Psoas muscle (tissue), 8 donors: ENCODE results near the gene TNNT3. TPM values are rescaled to one million over a fixed set of nuclear protein-coding genes. Genes with fewer than 3 reads are reported as not detected.

ENCODE experiments used
- ATAC-seq, 4 donors: fragments of 200-7000 bp; cut with Tn5 transposase; one replicate each; pipeline ENCODE4 v1.9.1; 2020; ENCODE audit warnings: moderate library complexity in 3 of 4, mild to moderate bottlenecking in 2 of 4
- DNase-seq, 2 donors: peaks; one replicate each; pipeline ENCODE4 v3.0.0-alpha.2; 2020
- H3K27ac ChIP-seq: fragments of 200-600 bp; one replicate; pipeline ENCODE4 v1.8.0; 2022
- H3K27me3 ChIP-seq, 3 donors: fragments of 200-600 bp in 1 of 3; one replicate each; pipeline versions ENCODE4 v1.6.1 to v1.8.0; 2013 to 2022; ENCODE audit warnings: low read length in 2 of 3, mild to moderate bottlenecking in 2 of 3, moderate library complexity in 1 of 3; ENCODE audit not compliant: insufficient read depth in 3 of 3
- H3K36me3 ChIP-seq, 2 donors: fragments of 200-600 bp in 1 of 2; one replicate each; pipeline versions ENCODE4 v1.6.1 to v1.8.0; 2013 to 2022; ENCODE audit warnings: low read depth in 1 of 2, mild to moderate bottlenecking in 1 of 2, moderate library complexity in 1 of 2; ENCODE audit not compliant: insufficient read depth in 1 of 2
- H3K4me1 ChIP-seq: fragments of 200-600 bp; one replicate; pipeline ENCODE4 v1.8.0; 2022
- H3K4me3 ChIP-seq: fragments of 200-600 bp; one replicate; pipeline ENCODE4 v1.8.0; 2022; ENCODE audit warnings: mild to moderate bottlenecking
- H3K9me3 ChIP-seq: fragments of 200-600 bp; one replicate; pipeline ENCODE4 v1.8.0; 2022
- CTCF ChIP-seq: fragments of 200-600 bp; IDR thresholded peaks from one replicate; pipeline ENCODE4 v1.8.0; 2022; ENCODE audit warnings: antibody characterized with exemption
- WGBS, 3 donors: extraction: QIAGEN DNeasy Blood & Tissue Kit; methylation state at CpG; one replicate each; pipeline versions ENCODE4 v1.1.6 to v1.1.7; 2013; 5-methylcytosine and 5-hydroxymethylcytosine counted together
- intact Hi-C, 2 donors: fragments of 100-400 bp; cut with DNase I; formaldehyde crosslinking; loops; one replicate each; pipeline versions ENCODE4 v1.11.0 to v1.14.2; 2022
- polyA plus RNA-seq, 3 donors: library from polyadenylated mRNA; stranded (reverse); fragments of 200-250 nt; gene quantifications; one replicate each; pipeline ENCODE4 v1.2.3, GENCODE V29; 2013
- total RNA-seq, 4 donors: library from RNA; stranded (reverse); fragmentation: NEBNext Ultra II Directional in 2 of 4; extraction: Animal tissue kit (Norgen Biotek cat#: 25700) in 2 of 4; gene quantifications; one replicate each; pipeline versions ENCODE4 v1.2.1 to v1.2.4, GENCODE V29; 2021 to 2023
- donor health status: healthy with polysubstance abuse.
- donor health status: DM: no; HTN: no; CAD: no; lungs with moderate emphysema.
- donor health status: Bipolar disorder and iron deficiency.
- donor health status: healthy.
- donor health status: DM: yes; HTN: yes; CAD: no.
- donor health status: DM: no; HTN: no; CAD: no.
- donor health status: DM: no; HTN: no; CAD: no.
- donor health status: DM: yes; HTN: yes; CAD: no.

The TNNT3 gene
- total and polyA plus RNA-seq, 7 donors = 1,367 to 7,638 (median 3,289) TPM

GRCh38 chr11:1967641-1968225, 48.2 kb downstream of the TNNT3 start:
- DNase-seq = peak; percentile 10 to 81
- ATAC-seq = peak; percentile 51 to 77 (median 63)
- H3K4me3 ChIP-seq = no peak overlapping the region
- no peaks in the 10 kb centered on the region for H3K27me3 ChIP-seq
- no peaks in the 10 kb centered on the region for H3K36me3 ChIP-seq
- no peaks in the 10 kb centered on the region for H3K9me3 ChIP-seq
- WGBS, 3 donors = 22% methylated on average over 4 of the region's 21 CpGs; no CpG with 5 or more reads in 2 of the 3 donors
- intact Hi-C loops = no loop called here
- no peaks in the 10 kb centered on the region for H3K4me1 ChIP-seq
- no peak overlapping the region for H3K27ac ChIP-seq
- no peak for TF ChIP-seq CTCF

DNA sequence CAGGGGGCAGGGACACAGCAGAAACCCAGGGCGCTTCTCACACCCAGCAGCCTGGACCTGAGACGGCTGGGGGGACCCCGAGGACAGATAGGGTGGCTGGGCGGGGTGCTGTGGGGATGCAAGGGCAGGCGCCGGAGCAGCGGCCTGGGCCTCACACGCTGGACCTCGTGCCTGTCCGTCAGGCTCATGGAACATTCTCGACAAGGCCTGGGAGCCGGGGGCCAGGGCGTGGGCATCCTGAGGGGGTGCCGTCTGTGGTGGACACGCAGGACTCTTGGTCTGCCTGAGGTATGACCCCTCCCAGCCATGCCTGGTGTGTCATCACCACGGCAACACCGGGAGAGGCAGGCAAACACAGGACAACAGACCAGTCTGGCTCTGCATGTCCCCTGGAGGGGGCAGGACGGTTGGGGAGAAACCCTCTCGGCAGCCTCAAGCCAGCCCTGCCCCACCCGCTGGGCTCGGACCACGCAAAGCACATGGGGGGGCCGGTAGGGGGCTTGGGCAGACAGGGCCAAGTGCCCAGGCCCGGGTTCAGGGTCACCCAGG, 49.0 kb downstream of the TNNT3 start:
- peak overlapping the region; percentile 61 for H3K27ac ChIP-seq
- whole genome bisulfite sequencing, 3 donors = 47% methylated on average over 3 of the region's 24 CpGs; no CpG with 5 or more reads in 2 of the 3 donors
- H3K36me3 ChIP-seq = no peaks in the 10 kb centered on the region
- no peak for TF ChIP-seq CTCF
- H3K9me3 ChIP-seq = no peaks in the 10 kb centered on the region
- ATAC-seq = peak; percentile 31 to 46 (median 34)
- no peaks in the 10 kb centered on the region for H3K4me1 ChIP-seq
- H3K4me3 ChIP-seq = no peak overlapping the region
- no peaks in the 10 kb centered on the region for H3K27me3 ChIP-seq
- DNase-seq = peak; percentile 17 to 64
- intact Hi-C loops = no loop called here

GRCh38 chr11:1969035-1969434, 49.5 kb downstream of the TNNT3 start:
- H3K27me3 ChIP-seq = no peaks in the 10 kb centered on the region
- WGBS, 3 donors = no CpG with 5 or more reads among the region's 21 CpGs
- no peaks in the 10 kb centered on the region for H3K36me3 ChIP-seq
- no peaks in the 10 kb centered on the region for H3K4me1 ChIP-seq
- H3K4me3 ChIP-seq = no peak overlapping the region
- no peak for TF ChIP-seq CTCF
- DNase-seq (no peak), ATAC-seq (peak; percentile 47 to 52 (median 49))
- H3K9me3 ChIP-seq = no peaks in the 10 kb centered on the region
- intact Hi-C loops = no loop called here
- H3K27ac ChIP-seq = no peak overlapping the region

GRCh38 chr11:1969776-1970175, 50.3 kb downstream of the TNNT3 start:
- intact Hi-C loops = no loop called here
- ATAC-seq = no peak
- no CpG with 5 or more reads among the region's 23 CpGs for WGBS, 3 donors
- Histone ChIP-seq H3K4me1 (no peaks in the 10 kb centered on the region), H3K27ac (no peak overlapping the region), H3K4me3 (no peak overlapping the region), H3K36me3 (no peaks in the 10 kb centered on the region), H3K9me3 (no peaks in the 10 kb centered on the region), H3K27me3 (no peaks in the 10 kb centered on the region)
- DNase-seq = no peak
- no peak for TF ChIP-seq CTCF

DNA sequence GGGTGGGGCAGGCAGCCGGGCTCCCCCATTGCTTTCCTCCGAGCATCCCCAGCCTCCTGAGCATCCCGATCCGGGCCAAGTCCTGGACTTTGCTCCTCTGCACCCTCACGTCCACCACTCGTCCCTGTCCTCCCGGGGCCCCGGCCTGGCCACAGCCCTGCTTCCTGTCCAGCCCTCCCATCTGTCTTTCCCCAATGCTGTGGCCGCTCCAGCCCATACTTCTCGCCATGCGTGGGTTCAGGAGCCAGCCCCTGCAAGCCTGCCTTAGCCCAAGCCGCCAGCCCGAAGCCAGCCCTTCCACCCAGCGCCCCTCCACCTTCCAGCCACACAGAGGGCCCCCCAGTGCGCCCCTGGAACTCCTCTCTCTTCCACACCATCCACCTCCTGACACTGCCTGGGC, 51.5 kb downstream of the TNNT3 start:
- DNase-seq = peak in 1 of 2 donors; percentile 48
- 28 to 58% (median 38%) methylated on average over 4 to 10 of the region's 15 CpGs for WGBS, 3 donors
- TF ChIP-seq CTCF = no peak

More for the DNA sequence above, 51.5 kb downstream of the TNNT3 start:
- intact Hi-C loops = no loop called here
- no peak for ATAC-seq
- Histone ChIP-seq H3K4me3 (no peak overlapping the region), H3K9me3 (no peaks in the 10 kb centered on the region), H3K27me3 (no peaks in the 10 kb centered on the region), H3K27ac (no peak overlapping the region), H3K36me3 (no peaks in the 10 kb centered on the region), H3K4me1 (no peaks in the 10 kb centered on the region)
